AG04450 (cell line): ENCODE results near the gene PAIP2. TPM values are rescaled to one million over a fixed set of nuclear protein-coding genes. Genes with fewer than 3 reads are reported as not detected.

Experiments
- CTCF ChIA-PET: fragments of 300-600, 350-600 bp; formaldehyde crosslinking; extraction: SDS; loops from one replicate; lab custom pipeline; 2022; ENCODE audit warnings: antibody characterized with exemption, inconsistent platforms; lab: Charles Lee
- POLR2A ChIA-PET: fragments of 350-600 bp; formaldehyde crosslinking; extraction: SDS; loops from one replicate; lab custom pipeline; 2021; ENCODE audit warnings: antibody characterized with exemption, inconsistent platforms; lab: Yijun Ruan, JAX
- DNase-seq: peaks from one replicate; pipeline ENCODE4 v3.0.0-alpha.2; 2011; ENCODE audit warnings: low read depth, low spot score
- H3K27ac ChIP-seq: one replicate; pipeline ENCODE4 v1.5.1; 2012; ENCODE audit warnings: low read depth, low read length, control low read depth
- H3K27me3 ChIP-seq: one replicate; pipeline ENCODE4 v1.6.0; 2012; ENCODE audit warnings: low read length; ENCODE audit not compliant: control insufficient read depth, insufficient read depth
- H3K4me3 ChIP-seq: 2 replicates; pipeline ENCODE4 v1.5.1; 2011; ENCODE audit warnings: mild to moderate bottlenecking, low read depth, low read length, control low read depth
- H3K9me3 ChIP-seq: 2 replicates; pipeline ENCODE4 v1.5.1; 2012; ENCODE audit warnings: low read length; ENCODE audit not compliant: control insufficient read depth, insufficient read depth
- CTCF ChIP-seq: IDR thresholded peaks from 2 replicates; pipeline ENCODE4 v1.5.1; 2011; ENCODE audit warnings: low read depth, low read length, control low read depth, inconsistent platforms
- polyA plus RNA-seq: library from polyadenylated mRNA; depleted of rRNA; stranded (reverse); fragments of >200 nt; gene quantifications from 2 replicates; pipeline ENCODE4 v1.2.3, GENCODE V29; 2011

PAIP2 gene
- polyA plus RNA-seq, 1 experiment: 113 TPM

- Histone ChIP-seq H3K4me3 (no peak overlapping the region), H3K27me3 (no peaks in the 10 kb centered on the region), H3K9me3 (peaks cover 3% of the 10 kb centered on the region; the same call in 1 of the 2 replicates), H3K27ac (no peak overlapping the region)
- POLR2A ChIA-PET: no interaction called here
- TF ChIP-seq CTCF: no peak
- CTCF ChIA-PET: interaction anchor here (0.6 to 3.0 kb wide), 3 partner anchors 16 to 989 kb away, joined by 4 to 15 read pairs (median 7); partner anchors contain the start of gene PAIP2
- no peak for DNase-seq
Measured at GRCh38 chr5:139358064-139358463, 16.4 kb downstream of the PAIP2 start.

- Histone ChIP-seq H3K27me3 (no peaks in the 10 kb centered on the region), H3K4me3 (no peak overlapping the region), H3K9me3 (no peaks in the 10 kb centered on the region), H3K27ac (no peak overlapping the region)
- no peak for DNase-seq
- POLR2A ChIA-PET: interaction anchor here (0.9 kb wide), 1 partner anchor 19 kb away, joined by 4 read pairs; the partner anchor contains the start of gene PAIP2
- CTCF ChIA-PET: no interaction called here
- no peak for TF ChIP-seq CTCF
Measured at GRCh38 chr5:139360384-139360783, 18.7 kb downstream of the PAIP2 start.

- CTCF ChIA-PET: interaction anchor here (0.6 kb wide), 1 partner anchor 61 kb away, joined by 3 read pairs; no protein-coding TSS in a partner anchor
Measured at GRCh38 chr5:139361835-139362429, 20.3 kb downstream of the PAIP2 start.

GRCh38 chr5:139363937-139364336, 22.3 kb downstream of the PAIP2 start:
- ChIA-PET CTCF (no interaction called here), POLR2A (interaction anchor here (0.6 kb wide), 1 partner anchor 17 kb away, joined by 3 read pairs; no protein-coding TSS in a partner anchor)
- TF ChIP-seq CTCF: no peak
- H3K9me3 ChIP-seq: no peaks in the 10 kb centered on the region
- no peak overlapping the region for H3K27ac ChIP-seq
- DNase-seq: no peak
- no peak overlapping the region for H3K4me3 ChIP-seq
- no peaks in the 10 kb centered on the region for H3K27me3 ChIP-seq

More at GRCh38 chr5:139361835-139362429, 20.3 kb downstream of the PAIP2 start:
- no peak for DNase-seq
- Histone ChIP-seq H3K27ac (no peak overlapping the region), H3K9me3 (no peaks in the 10 kb centered on the region), H3K4me3 (no peak overlapping the region), H3K27me3 (no peaks in the 10 kb centered on the region)
- TF ChIP-seq CTCF: no peak
- POLR2A ChIA-PET: interaction anchor here (0.9 kb wide), 1 partner anchor 12 kb away, joined by 6 read pairs; no protein-coding TSS in a partner anchor

- TF ChIP-seq CTCF: no peak
- no peak for DNase-seq
- Histone ChIP-seq H3K27me3 (no peaks in the 10 kb centered on the region), H3K27ac (no peak overlapping the region), H3K4me3 (no peak overlapping the region), H3K9me3 (no peaks in the 10 kb centered on the region)
- POLR2A ChIA-PET: interaction anchor here (0.6 kb wide), 1 partner anchor 18 kb away, joined by 3 read pairs; no protein-coding TSS in a partner anchor
- CTCF ChIA-PET: no interaction called here
Measured at GRCh38 chr5:139364466-139364865, 22.8 kb downstream of the PAIP2 start.
